Measurements from ENCODE around the gene FAM204A.
A peak's percentile ranks its signal among the peaks of the same experiment; 100 is the strongest.

The FAM204A gene

DNA sequence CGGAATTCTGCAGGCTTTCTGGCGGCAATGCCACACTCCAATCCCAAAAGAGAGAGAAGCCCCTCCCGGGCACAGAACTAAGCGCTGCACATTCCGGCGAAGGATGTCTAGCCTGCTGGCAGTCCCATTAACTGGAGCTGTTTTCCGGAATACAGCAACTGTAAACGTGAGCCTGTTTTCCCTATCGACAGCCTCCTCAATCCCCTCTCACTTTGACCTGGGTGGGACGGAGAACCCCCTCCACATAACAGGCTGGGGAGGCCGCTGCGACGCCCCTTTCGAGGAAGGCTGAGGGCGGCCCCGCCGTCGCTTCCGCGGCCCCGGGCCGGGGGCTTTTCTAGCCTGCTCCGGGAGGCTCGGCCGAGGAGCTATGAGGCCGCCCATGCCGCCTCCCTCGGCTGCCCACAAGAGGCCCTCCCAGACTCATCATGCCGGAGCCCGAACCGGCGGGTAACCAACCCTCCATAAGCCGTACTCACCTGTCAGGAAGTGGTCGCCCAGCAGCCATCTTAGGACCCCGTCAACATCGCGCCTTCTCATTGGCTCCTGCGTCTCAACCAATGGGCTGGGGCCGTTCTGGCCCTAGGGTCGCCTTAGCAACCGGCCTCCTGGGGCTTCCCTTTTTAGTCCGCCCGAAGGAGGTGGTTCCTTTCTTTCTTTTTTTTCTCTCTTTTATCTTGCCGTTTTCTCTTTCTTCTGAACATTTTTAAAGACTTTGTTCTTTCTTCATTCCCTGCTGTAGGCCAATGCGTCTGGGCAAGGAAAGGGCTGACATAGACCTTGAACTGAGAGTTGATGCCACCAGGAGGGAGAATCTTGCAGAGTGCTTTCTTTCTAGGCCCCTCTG is at the start of gene FAM204A:
Gene FAM204A (minus strand): TSS at position 534 of the 847 bp plus-strand sequence. CDS start 5,909 bp downstream, outside the sequence.
- DNase-seq (ENCODE audit: low read depth in 3 of 3), result peak; percentile 87 to 90 (median 89)

DNA sequence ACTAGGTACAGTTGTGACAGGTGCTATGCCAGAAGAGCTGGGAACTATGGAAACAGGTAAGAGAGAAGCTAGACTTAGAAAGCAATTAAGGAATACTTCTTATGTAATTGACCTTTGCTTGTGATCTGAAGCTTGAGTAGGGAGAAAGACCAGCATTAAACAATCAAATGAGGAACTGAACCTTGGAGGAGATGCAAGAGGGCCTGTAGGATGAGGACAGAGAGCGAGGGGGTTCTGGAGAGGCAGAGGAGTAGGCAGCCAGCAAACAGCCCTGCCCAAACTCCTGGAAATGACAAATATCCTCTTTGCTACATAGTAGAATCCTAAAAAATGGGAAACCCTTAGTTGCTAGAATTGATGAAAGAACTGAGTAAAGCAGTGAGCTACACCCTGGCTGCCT is 41.6 kb upstream of the FAM204A start:
- no peak for DNase-seq (ENCODE audit: low read depth in 3 of 3)

GRCh38 chr10:118383063-118383689 is 41.1 kb upstream of the FAM204A start:
- no peak for DNase-seq (ENCODE audit: low read depth in 3 of 3)

DNA sequence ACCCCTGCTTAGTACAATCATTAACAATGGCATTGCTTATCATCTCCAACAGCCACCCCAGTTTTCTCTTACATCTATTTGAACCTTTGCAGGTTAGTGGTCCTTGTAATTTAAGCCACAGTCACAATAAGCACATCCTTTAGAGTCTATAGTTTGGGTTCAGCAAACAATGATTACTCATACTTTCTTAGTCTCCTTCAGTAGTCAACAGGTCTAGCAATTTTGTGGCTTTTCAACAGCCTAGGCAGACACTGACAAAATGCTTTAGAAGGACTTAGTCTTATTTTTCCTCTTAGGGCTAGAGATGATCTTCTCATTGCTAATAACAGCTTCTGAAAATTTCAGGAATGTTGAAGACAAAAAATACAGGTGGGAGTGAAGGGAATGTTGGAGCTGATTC is 32.3 kb upstream of the FAM204A start:
- no peak for DNase-seq (ENCODE audit: low read depth in 3 of 3)

DNA sequence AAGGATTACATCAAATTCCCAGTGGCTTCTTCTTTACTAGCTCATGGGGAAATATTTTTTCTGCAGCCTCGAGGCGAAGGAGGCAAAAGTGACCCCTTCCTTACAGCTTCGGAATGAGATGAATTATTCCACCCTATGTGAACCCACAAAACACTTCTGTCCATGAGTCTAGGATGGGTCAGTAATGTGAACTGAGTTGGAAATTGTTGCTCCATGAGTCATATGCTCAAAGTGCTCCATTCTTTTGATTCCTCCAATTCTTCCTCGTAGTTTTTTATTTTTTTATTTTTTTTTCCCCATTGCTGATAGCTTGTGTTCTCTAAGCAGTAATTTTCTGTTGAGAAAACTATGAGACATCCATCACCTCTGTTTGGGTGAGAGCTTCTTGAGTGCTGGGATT is 31.7 kb upstream of the FAM204A start:
- DNase-seq (ENCODE audit: low read depth in 3 of 3), result no peak

- DNase-seq (ENCODE audit: low read depth in 3 of 3), result no peak
Measured at GRCh38 chr10:118370499-118370898, 28.4 kb upstream of the FAM204A start.

GRCh38 chr10:118369641-118370205 is 27.6 kb upstream of the FAM204A start:
- no peak for DNase-seq (ENCODE audit: low read depth in 3 of 3)

DNA sequence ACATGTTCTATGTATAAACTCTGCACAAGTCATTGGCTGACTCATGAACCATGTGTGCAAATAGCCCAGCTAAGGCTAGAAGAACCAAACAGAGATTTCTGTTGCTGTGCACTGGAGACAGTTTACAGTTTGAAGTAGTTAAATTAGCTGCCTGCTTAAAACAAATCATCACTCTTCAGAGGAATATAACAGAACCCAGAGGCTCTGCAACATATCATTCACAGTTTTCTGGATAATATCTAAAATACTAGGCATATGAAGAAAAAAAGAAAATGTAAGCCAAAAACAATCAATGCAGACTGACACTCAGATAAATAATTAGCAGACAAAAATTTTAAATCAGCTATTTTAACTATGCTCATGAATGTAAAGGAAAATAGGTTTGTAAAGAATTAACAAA is 23.6 kb upstream of the FAM204A start:
- no peak for DNase-seq (ENCODE audit: low read depth in 3 of 3)

DNA sequence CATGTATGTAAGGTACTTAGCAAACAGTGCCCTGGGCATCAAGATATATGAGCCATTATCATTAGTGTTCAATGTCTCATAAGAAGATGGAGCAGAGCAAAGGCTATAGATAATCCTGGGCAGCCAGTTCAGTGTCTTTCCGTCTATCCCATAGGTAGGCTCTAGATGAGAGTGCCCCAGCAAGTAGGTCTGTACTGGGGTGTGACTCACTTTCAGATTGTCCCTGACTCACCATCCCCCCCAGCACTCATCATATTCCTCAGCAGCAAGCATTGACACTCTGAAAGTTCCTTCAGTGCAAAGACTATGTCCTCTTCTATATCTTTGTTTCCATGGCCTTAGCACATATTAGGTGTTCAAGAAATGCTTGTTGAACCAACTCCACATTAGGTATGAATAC is 20.0 kb upstream of the FAM204A start:
- DNase-seq (ENCODE audit: low read depth in 3 of 3), result no peak

DNA sequence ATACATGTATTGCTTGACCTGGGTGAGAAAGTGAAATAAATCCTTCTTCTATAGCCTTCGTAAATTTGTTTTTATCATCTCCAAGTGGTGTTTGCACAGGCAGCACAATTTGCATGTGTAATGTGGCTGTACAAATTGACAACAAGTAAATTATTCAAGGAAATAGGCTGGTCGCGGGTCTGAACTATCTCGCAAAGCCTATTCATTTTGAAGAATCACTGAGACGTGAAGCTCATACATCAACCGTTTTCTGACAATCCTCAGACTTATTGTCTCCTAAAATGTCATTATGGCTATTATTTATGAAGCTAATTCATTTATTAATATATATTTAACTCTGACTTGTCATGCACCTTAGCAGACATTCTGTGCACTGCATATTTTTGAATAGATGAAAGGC is 16.2 kb upstream of the FAM204A start:
- no peak for DNase-seq (ENCODE audit: low read depth in 3 of 3)

DNA sequence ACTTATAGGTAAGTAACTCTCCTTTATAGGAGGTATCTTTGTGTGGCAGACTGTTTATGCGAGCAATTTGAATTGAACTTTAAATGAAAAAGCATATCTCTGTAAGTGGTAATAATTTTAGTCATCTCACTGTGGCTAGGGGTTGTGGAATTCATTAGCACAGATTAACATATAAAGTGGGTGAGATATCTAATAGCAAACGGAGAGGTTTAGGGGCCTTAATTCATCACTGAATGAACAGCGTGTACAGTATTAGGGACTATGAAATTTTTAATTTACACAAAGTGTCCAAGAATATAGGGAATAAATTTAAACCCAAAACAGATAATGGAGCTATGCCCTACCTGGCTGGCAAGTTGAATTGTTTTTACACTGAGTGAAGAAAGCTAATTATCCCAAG is 15.7 kb upstream of the FAM204A start:
- DNase-seq (ENCODE audit: low read depth in 3 of 3), result no peak

GRCh38 chr10:118356628-118357027 is 14.5 kb upstream of the FAM204A start:
- DNase-seq (ENCODE audit: low read depth in 3 of 3), result no peak

DNA sequence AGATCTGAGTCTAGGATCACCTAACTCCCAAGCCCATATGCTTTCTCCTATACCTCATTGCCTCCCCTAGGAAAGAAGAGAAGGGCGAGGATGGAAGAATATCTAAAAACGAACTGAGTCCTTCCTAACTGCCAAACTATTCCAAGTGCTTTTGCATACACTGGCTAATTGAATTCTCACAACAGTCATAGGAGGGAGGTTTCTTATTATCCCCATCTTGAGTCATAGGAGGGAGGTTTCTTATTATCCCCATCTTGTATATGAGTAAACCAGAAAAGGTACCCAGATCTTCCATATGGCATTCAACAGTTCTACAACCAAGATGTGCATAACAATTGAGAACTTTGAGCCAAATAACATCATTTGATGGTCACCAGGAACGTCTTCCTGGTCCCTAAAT is 13.1 kb upstream of the FAM204A start:
- no peak for DNase-seq (ENCODE audit: low read depth in 3 of 3)

DNA sequence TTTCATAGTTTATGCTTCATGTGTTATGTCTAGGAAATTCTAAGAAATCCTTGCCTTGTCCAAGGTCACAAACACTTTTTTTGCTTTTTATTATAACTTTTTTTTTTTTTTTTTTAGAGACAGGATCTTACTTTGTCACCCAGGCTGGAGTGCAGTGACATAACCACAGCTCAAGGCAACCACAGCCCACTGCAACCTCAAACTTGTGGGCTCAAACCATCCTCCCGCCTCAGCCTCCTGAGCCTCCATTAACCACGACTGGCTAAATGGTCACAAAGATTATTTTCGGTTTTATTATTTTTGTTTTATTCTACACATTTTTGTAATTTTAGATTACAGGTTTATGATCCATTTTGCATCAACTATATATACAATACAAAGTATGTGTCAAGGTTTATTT is 7.1 kb upstream of the FAM204A start:
- no peak for DNase-seq (ENCODE audit: low read depth in 3 of 3)

- no peak for DNase-seq (ENCODE audit: low read depth in 3 of 3)
Measured at GRCh38 chr10:118343549-118343948, 1.4 kb upstream of the FAM204A start.

- no peak for DNase-seq (ENCODE audit: low read depth in 3 of 3)
Measured at GRCh38 chr10:118343115-118343514, 991 bp upstream of the FAM204A start.

DNA sequence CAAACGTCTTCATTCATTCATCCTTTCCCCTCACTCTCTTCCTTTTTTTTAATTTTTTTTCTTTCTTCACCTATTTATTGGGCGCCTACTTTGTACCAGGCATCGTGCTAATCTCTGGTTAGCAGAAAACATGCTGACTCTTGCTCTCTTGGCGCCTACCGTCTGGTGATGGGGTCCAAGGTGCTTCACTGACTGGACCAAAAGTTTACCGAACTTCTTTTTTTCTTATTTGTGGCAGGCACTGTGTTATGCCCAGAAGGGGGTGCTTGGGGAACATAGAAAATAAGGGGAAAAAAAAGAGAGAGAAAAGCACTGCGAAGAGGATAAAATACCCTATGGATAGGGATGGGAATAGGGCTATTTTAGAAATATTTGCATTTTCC is 505 bp upstream of the FAM204A start:
- no peak for DNase-seq (ENCODE audit: low read depth in 3 of 3)

- no peak for DNase-seq (ENCODE audit: low read depth in 3 of 3)
Measured at GRCh38 chr10:118340486-118340885, 1.6 kb downstream of the FAM204A start.

DNA sequence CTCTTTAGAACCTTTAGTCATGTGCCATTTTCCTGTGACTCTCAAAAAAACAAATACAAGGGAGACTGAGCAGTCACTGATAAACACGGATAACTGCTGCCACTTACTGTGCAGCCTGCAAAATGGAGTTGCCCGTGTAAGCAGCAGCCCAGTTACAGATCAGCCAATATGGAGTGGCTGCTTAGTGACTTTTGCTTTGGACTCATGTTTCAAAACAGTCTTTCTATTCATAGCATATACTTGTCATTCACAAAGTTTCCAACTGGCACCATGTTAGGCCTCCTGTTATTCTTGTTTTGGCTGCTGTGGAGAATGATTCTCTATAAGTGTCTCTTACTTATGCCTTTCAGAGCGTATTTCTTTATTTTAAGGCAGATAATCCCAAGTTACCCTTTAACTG is 3.0 kb downstream of the FAM204A start:
- no peak for DNase-seq (ENCODE audit: low read depth in 3 of 3)

GRCh38 chr10:118337356-118337755 is 4.8 kb downstream of the FAM204A start:
- DNase-seq (ENCODE audit: low read depth in 3 of 3), result no peak

GRCh38 chr10:118333871-118334270 is 8.3 kb downstream of the FAM204A start:
- no peak for DNase-seq (ENCODE audit: low read depth in 3 of 3)

- no peak for DNase-seq (ENCODE audit: low read depth in 3 of 3)
Measured at GRCh38 chr10:118332948-118333710, 9.0 kb downstream of the FAM204A start.

Data from stimulated activated CD4-positive, alpha-beta T cell treated with anti-CD3 and anti-CD28 coated beads, TNF-alpha, amount 100 ng/mL, for 48 hours (primary cell).